Activated T-helper 2 cell treated with anti-CD3 and anti-CD28 coated beads, Interferon-gamma antibody, Interleukin-2, Interleukin-4, amounts not matched to agents 10 μg/mL and 5 μg/mL and 100 μg/mL, durations not matched to agents 14 hours and 24 hours and 36 hours (primary cell): ENCODE results near the gene CHST1. TPM values are rescaled to one million over a fixed set of nuclear protein-coding genes. Genes with fewer than 3 reads are reported as not detected.

Experiments used
- DNase-seq: peaks from one replicate; pipeline ENCODE4 v3.0.0; 2021; ENCODE audit warnings: low spot score
- H3K27ac Mint-ChIP-seq: one replicate; pipeline ENCODE4 v1.8.0; 2021; ENCODE audit warnings: mixed read lengths
- H3K27me3 Mint-ChIP-seq: one replicate; pipeline ENCODE4 v1.8.0; 2021; ENCODE audit warnings: low read depth, mixed read lengths
- H3K36me3 Mint-ChIP-seq: one replicate; pipeline ENCODE4 v1.8.0; 2021; ENCODE audit warnings: low read depth, mixed read lengths
- H3K4me1 Mint-ChIP-seq: one replicate; pipeline ENCODE4 v1.8.0; 2021; ENCODE audit warnings: low read depth, mixed read lengths
- H3K4me3 Mint-ChIP-seq: one replicate; pipeline ENCODE4 v1.8.0; 2021; ENCODE audit warnings: low read depth, mild to moderate bottlenecking, moderate library complexity, mixed read lengths
- H3K9me3 Mint-ChIP-seq: one replicate; pipeline ENCODE4 v1.8.0; 2021; ENCODE audit warnings: mixed read lengths
- intact Hi-C: fragments of 100-400 bp; cut with micrococcal nuclease; formaldehyde crosslinking; loops from one replicate; pipeline ENCODE4 v1.15.1; 2023
- total RNA-seq: library from RNA; stranded (reverse); gene quantifications from 2 replicates; pipeline ENCODE4 v1.2.3, GENCODE V29; 2022

CHST1 gene
- total RNA-seq, 1 donor from 2014 or later = 0.34 TPM

DNA sequence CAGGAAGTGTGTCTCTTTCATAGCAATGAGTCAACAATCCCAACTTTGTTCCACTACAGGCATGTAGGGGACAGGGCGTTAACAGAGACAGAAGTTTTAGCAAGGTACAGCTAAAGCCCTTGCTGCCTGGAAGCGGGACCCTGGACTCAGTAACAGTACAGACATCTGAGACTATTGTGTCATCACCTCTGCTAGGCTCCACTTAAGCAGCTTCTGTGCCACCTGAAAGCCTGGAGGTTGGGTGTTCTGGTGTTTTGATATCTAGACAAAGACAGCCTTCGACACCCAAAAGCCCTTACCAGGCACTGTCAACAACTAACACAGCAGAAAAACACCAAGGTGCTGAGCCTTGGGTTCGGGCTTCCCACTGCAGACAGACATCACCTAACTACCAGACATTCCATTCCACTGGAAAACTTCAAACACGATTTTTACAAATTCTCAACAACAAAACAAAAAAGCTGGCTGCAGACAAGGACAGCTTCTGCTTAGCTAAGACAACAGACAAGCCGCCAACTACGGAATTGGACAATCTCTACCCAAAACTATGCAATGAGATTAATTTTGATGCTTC is 20.6 kb upstream of the CHST1 start:
- H3K36me3 Mint-ChIP-seq = no peaks in the 10 kb centered on the region
- no peaks in the 10 kb centered on the region for H3K9me3 Mint-ChIP-seq
- no peak overlapping the region for H3K27ac Mint-ChIP-seq
- peaks cover 14% of the 10 kb centered on the region for H3K27me3 Mint-ChIP-seq
- H3K4me3 Mint-ChIP-seq = no peak overlapping the region
- peaks cover 2% of the 10 kb centered on the region for H3K4me1 Mint-ChIP-seq
- DNase-seq = no peak
- intact Hi-C loops = no loop called here

DNA sequence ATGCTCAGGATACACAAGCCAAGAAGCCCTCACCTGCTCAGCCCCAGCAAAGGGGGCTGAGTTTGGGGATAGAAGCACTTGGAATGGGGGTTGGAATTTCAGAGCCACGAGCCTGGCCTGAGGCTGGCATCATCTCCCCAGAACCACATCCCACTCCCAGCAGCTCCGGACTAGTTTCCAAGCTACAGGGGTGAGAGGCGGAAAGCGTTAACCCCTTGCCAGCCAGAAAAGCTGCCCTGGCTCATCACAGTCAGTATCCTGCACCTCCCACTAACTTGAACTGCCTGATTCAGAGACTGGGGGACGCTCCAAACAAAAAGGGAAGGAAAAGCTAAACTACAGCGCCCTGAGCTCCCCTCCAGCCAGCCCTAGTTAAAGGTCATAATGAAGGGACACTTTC is 19.0 kb upstream of the CHST1 start:
- Mint-ChIP-seq H3K36me3 (no peaks in the 10 kb centered on the region), H3K4me3 (no peak overlapping the region), H3K9me3 (no peaks in the 10 kb centered on the region), H3K27me3 (peaks cover 14% of the 10 kb centered on the region), H3K4me1 (peaks cover 2% of the 10 kb centered on the region), H3K27ac (no peak overlapping the region)
- intact Hi-C loops = no loop called here
- DNase-seq = no peak

DNA sequence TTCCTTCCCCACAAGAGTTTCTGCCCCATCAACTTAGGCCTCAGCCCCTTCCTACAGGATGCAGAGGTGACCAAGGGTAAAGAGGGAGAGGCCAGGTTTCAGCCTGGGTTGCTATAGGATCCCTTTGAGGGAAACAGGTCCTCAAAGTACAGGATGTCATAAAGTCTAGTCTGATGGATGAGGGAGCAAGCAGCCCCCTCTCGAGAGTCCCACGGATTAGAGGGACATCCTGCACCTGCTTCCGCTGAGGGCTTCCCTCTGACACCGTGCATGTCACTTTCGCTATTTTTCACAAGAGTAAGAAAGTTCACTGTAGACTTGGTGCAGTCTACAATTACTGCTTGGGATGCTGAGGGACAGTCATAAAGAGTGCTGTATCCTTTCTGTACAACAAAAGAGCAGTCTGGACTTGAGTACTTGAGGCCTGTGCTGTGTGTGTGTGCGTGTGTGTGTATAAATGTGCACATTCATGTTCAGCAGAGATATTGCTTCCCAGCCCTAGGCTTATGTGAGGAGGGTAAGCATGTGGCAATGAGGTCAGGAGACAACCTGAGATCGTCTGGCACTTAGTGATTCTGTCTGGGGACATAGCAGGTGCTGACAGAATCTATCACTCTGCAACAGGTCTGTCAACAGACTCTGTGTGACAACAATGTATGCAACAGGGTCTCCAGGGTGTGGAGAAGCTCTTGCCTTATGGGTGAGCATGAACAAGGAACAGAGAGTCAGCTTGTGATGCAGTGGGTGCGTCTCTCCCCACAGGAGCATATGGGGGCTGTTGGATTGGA is 18.0 kb upstream of the CHST1 start:
- no peak for DNase-seq
- H3K36me3 Mint-ChIP-seq = no peaks in the 10 kb centered on the region
- H3K4me3 Mint-ChIP-seq = no peak overlapping the region
- intact Hi-C loops = no loop called here
- peaks cover 14% of the 10 kb centered on the region for H3K27me3 Mint-ChIP-seq
- H3K4me1 Mint-ChIP-seq = no peaks in the 10 kb centered on the region
- H3K9me3 Mint-ChIP-seq = no peaks in the 10 kb centered on the region
- no peak overlapping the region for H3K27ac Mint-ChIP-seq

DNA sequence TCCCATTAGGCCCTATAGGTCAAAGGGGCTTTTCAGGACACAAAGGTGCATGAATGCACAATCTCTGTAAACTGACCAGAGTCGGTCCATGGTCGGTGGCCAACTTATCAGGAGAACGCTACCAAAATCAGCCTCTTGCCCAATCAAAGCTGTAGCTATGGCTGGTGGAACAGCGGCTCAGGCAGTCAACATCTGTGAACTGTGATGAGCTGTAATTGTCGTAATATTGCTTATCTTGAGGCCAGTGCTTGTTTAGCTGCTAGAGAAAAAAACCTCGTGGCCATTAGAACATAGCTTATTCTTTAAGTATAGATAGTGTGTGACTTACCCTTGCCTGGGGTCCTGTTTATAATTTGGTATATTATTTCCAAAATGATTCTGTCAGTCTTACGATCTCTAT is 14.4 kb upstream of the CHST1 start:
- Mint-ChIP-seq H3K36me3 (no peaks in the 10 kb centered on the region), H3K27ac (no peak overlapping the region), H3K27me3 (no peaks in the 10 kb centered on the region), H3K4me3 (no peak overlapping the region), H3K9me3 (no peaks in the 10 kb centered on the region), H3K4me1 (no peaks in the 10 kb centered on the region)
- no peak for DNase-seq
- intact Hi-C loops = no loop called here

DNA sequence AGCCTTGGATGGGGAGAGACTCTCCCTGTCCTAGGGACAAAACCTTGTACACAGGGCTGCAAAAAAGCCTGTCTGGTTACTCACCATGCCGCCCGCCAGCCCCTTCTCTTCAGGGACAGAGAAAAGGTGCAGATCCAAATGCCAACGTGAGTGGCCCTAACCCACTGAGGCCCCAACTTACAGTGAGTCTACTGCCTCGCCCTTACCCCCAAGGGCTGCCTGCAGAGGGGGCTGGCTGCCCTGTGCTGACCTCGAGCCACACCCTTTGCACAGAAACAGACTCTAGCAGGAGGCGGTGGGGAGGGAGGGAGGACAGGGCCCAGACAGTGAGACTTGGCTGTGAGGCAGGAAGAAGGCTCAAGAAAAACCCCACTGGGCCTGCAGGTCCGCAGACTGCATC is 13.6 kb upstream of the CHST1 start:
- H3K27ac Mint-ChIP-seq = no peak overlapping the region
- no peaks in the 10 kb centered on the region for H3K36me3 Mint-ChIP-seq
- intact Hi-C loops = no loop called here
- no peak overlapping the region for H3K4me3 Mint-ChIP-seq
- no peaks in the 10 kb centered on the region for H3K27me3 Mint-ChIP-seq
- H3K9me3 Mint-ChIP-seq = no peaks in the 10 kb centered on the region
- DNase-seq = no peak
- H3K4me1 Mint-ChIP-seq = no peaks in the 10 kb centered on the region

DNA sequence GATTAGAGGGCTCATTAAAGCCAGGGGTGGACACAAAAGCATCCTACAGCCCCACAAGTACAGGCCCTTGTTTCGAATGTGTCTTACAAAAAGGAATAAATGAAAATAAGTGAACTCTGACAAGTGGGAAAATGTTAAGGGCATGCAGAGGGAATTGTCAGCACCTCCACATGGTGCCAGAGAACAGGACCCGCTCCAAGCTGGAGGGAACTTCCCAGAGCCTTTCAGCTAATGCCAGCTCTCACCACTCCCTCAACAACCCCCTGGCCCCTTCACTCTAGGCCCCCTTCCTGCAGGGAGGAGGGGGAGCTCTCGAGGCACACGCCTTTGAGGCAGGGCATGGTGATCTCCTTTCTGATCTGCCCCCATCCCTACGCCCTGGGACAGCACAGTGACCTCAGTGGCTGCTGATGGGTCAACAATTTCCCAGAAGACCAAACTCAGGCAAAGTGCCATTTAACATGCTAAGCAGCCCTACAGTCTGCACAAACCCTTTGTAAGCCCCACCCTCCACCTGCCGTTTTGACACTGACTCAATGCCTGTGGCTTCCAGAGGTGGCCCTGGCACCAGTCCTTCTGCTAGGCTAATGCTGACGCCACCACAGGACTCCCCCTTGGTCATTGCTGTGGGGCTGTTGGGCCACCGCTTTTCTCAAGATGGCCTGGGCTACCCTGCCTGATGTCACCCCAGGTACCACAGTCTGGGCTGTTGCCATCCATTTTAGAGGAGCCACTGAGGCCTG is 12.5 kb upstream of the CHST1 start:
- Mint-ChIP-seq H3K36me3 (no peaks in the 10 kb centered on the region), H3K27me3 (peaks cover under 1% of the 10 kb centered on the region), H3K27ac (no peak overlapping the region), H3K9me3 (no peaks in the 10 kb centered on the region), H3K4me3 (no peak overlapping the region), H3K4me1 (no peaks in the 10 kb centered on the region)
- DNase-seq = no peak
- intact Hi-C loops = no loop called here

DNA sequence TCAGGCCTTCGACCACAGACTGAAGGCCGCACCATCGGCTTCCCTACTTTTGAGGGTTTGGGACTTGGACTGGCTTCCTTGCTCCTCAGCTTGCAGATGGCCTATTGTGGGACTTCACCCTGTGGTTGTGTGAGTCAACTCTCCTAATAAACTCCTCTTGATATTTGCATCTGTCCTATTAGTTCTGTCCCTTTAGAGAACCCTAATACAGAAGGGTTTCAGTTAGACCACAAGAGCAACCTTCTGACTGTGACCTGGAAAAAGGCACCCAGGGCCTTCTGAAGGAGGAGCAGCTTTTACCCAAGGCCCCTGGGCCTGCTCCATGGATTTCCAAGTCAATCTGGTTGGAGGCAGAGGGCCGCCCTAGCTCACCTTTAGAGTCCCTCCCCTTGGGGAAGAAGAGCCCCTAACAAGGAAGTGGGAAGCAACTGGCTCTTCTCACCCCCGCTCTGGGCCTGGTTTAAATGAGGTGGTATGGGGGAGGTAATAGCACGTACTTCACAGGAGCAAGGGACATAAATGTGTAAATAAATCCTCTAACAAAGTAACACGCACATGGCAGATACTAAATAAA is 11.2 kb upstream of the CHST1 start:
- Mint-ChIP-seq H3K4me1 (no peaks in the 10 kb centered on the region), H3K4me3 (no peak overlapping the region), H3K27ac (no peak overlapping the region), H3K27me3 (peaks cover 3% of the 10 kb centered on the region), H3K36me3 (no peaks in the 10 kb centered on the region), H3K9me3 (no peaks in the 10 kb centered on the region)
- intact Hi-C loops = no loop called here
- no peak for DNase-seq

DNA sequence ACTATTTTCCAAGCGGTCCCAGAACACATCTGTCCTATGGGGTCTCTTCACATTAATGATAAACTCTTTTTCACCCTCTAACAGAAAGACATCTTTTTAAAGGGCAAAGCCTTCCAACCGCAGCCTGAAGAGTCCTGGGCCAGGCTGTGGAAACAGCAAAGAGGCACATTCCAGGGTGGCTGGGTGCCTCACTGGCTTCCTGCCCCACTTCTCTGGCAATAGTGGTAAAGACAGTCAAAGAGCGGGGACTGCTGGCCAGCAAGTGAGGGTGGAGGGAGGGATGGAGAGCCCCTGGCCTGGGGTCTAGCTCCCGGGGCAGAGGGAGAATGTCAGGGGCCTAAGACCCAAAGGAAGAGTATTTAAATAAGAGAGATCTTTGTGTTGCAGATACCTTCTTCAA is 10.2 kb upstream of the CHST1 start:
- no peaks in the 10 kb centered on the region for H3K36me3 Mint-ChIP-seq
- intact Hi-C loops = no loop called here
- H3K4me3 Mint-ChIP-seq = no peak overlapping the region
- no peak for DNase-seq
- H3K27ac Mint-ChIP-seq = no peak overlapping the region
- no peaks in the 10 kb centered on the region for H3K4me1 Mint-ChIP-seq
- H3K9me3 Mint-ChIP-seq = no peaks in the 10 kb centered on the region
- peaks cover 3% of the 10 kb centered on the region for H3K27me3 Mint-ChIP-seq

DNA sequence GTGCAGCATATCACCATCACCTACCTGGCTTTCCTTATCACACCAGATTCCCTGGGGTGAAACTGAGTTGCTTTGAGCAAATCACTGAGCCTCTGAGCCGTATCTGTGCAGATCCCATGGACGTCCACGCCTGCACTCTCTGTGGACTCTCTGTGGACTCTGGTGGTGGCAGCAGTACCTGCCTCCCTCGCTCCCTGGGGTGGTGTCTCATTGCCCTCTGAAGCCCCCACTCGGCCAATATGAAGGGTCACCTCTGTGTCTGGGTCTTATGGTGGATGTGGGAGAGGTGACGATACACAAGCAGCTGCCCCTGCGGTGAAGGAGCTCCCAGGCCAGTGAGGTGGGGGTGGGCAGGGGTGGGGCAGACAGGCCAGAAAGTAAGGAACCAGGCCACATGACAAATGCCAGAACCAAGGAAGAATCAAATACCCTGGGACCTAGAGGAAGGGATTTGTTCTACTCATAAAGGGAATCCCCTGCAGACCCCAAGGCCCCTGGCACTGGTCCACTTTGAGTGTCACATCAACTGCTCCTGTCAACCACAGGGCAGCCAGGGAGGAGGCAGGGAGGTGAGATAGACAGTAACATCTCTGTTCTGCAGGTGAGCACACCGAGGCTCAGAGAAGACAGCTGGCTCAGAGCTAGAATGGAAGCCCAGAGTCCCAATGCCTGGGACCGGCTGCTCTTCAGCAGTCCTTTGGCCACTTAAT is 9.2 kb upstream of the CHST1 start:
- Mint-ChIP-seq H3K36me3 (no peaks in the 10 kb centered on the region), H3K4me1 (no peaks in the 10 kb centered on the region), H3K27ac (no peak overlapping the region), H3K27me3 (peaks cover 3% of the 10 kb centered on the region), H3K4me3 (no peak overlapping the region), H3K9me3 (no peaks in the 10 kb centered on the region)
- no peak for DNase-seq
- intact Hi-C loops = no loop called here

DNA sequence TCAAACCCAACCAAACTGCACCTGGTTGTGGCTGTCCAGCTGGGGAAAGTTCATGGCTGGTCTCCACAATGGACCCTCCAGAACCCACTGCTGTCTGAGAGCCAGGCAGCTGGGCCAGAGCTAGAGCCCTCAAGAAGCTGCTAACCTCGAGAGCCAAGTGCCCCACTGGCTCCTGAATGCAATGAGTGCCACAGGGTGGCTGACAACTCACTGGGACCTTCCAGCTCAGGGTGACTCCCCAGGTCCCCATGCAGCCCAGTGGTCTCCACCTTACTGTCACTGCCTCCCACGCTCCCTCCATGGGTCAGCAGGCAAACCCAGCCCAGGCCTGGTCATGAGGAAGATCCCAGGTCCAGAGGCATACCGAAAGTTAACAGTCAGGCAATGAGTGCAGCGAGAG is 8.0 kb upstream of the CHST1 start:
- Mint-ChIP-seq H3K36me3 (no peaks in the 10 kb centered on the region), H3K27ac (no peak overlapping the region), H3K27me3 (peaks cover 7% of the 10 kb centered on the region), H3K4me1 (no peaks in the 10 kb centered on the region), H3K9me3 (no peaks in the 10 kb centered on the region), H3K4me3 (no peak overlapping the region)
- intact Hi-C loops = no loop called here
- no peak for DNase-seq

DNA sequence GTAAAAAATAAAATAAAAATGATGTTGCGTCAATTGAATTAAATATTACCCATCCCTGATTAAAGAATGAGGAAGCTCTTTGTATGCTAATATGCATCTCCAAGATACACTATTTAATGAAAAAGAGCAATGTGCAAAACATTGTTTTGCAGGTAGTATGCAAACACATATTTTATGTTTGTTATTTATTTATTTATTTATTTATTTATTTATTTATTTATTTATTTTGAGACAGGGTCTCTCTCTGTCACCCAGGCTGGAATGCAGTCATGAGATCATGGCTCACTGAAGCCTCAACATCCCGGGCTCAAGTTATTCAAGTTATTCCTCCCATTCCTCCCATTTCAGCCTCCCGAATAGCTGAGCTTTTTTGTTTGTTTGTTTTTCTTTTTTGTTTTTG is 7.2 kb upstream of the CHST1 start:
- Mint-ChIP-seq H3K4me3 (no peak overlapping the region), H3K27ac (no peak overlapping the region), H3K27me3 (peaks cover 12% of the 10 kb centered on the region), H3K4me1 (no peaks in the 10 kb centered on the region), H3K36me3 (no peaks in the 10 kb centered on the region), H3K9me3 (no peaks in the 10 kb centered on the region)
- DNase-seq = no peak
- intact Hi-C loops = no loop called here

DNA sequence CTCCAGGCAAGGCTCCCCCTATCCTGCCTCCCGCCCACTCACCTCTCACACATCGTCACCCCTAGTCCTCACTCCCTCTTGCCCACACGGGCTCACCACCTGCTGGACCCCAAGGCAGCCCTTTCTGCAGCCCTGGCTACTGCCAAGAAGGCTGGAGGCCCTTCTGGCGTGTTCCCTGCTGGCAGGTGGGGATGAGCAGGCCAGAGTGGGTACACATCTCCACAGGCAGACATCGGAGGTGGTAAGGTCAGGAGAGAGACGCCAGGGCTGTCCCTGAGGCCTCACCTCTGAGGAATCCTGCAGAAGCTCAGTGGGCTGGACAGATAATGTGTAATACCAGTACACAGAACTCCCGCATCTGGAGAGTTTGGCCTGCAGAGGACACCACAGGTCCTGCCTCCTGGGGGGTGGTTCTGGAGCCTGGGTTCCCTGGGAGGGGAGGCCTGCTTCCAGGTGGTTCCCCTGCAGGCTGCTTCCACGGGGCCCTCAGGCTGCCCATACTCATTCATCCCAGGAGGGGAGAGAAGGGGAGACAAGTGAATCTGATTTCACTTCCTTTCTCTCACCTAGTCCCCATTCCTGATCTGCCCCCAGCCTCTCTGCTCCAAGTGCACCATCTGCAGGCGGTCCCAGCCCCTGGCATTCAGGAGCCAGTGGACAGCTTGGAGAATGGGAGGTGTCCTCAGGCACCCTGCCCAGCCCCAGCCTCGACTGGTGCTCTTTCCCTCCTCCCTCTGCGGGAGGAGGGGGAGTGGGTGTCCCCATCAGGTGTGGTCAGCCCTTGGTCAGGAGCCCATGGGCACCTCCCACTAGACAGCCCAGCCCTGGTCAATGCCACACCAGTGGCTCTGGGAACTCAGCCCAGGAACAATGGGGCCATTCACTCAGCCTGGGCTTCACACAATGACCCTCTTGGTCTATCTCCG is 6.1 kb upstream of the CHST1 start:
- Mint-ChIP-seq H3K27ac (no peak overlapping the region), H3K4me1 (no peaks in the 10 kb centered on the region), H3K9me3 (no peaks in the 10 kb centered on the region), H3K36me3 (no peaks in the 10 kb centered on the region), H3K27me3 (peaks cover 23% of the 10 kb centered on the region), H3K4me3 (no peak overlapping the region)
- intact Hi-C loops = no loop called here
- DNase-seq = no peak
